ENCODE data around the gene TBC1D22A. TPM values are rescaled to one million over a fixed set of nuclear protein-coding genes. Genes with fewer than 3 reads are reported as not detected.

The TBC1D22A gene
- total RNA-seq, 1 donor from 2014 or later: 34.1 TPM

- H3K4me1 ChIP-seq: peaks cover 4% of the 10 kb centered on the region
- intact Hi-C loops (cut with DNase I): no loop called here
- H3K27me3 ChIP-seq (ENCODE audit: low read depth): no peaks in the 10 kb centered on the region
These were observed 311.7 kb downstream of the TBC1D22A start for GRCh38 chr22:47074105-47074504.

DNA sequence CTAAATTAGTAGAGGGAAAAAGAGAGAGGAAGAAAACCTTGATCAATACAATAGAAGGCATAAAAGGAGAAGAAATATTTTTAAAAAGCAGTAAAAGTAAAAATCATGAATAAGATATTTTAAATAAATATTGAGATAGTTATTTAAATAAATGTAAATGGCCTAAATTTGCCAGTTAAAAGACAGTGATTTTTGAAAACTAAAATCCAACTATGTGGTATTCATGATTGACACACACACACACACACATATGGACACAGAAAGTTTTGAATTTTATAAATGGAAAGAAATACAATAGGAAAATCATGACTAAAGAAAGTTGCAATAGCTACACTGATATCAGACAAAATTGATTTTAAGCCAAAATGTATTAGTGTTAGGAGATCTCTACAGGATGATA lies 313.1 kb downstream of the TBC1D22A start:
- DNase-seq: no peak
- TF ChIP-seq CTCF (IDR thresholded peaks at IDR 0.05): no peak
- Histone ChIP-seq H3K27ac (no peak overlapping the region), H3K4me3 (no peak overlapping the region), H3K9me3 (peaks cover 22% of the 10 kb centered on the region), H3K27me3 (ENCODE audit: low read depth) (no peaks in the 10 kb centered on the region), H3K36me3 (no peaks in the 10 kb centered on the region), H3K4me1 (peaks cover 4% of the 10 kb centered on the region)
- no peak for ATAC-seq
- intact Hi-C loops (cut with DNase I): no loop called here

More at GRCh38 chr22:47074105-47074504, 311.7 kb downstream of the TBC1D22A start:
- Histone ChIP-seq H3K36me3 (no peaks in the 10 kb centered on the region), H3K4me3 (no peak overlapping the region), H3K9me3 (peaks cover 22% of the 10 kb centered on the region), H3K27ac (no peak overlapping the region)
- DNase-seq (no peak), ATAC-seq (no peak)
- no peak for TF ChIP-seq CTCF (IDR thresholded peaks at IDR 0.05)

DNA sequence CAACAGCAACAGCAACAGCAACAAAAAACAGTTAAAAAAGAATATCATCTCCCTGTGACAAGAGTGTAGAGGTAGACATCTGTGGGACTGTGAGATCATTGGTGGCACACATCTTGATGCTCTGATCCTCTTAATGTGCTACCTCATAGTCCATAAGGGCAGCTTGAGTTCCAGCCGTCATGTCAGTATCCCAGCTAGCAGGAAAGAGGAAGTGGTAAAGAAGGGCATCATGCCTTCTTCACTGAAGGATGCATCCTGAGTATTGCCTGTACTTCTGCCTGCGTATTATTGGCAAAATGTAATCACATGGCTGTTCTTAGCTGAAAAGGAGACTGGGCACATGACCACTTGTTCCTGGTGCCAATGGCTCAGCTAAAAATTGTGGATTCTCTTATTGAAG lies 314.3 kb downstream of the TBC1D22A start:
- DNase-seq (no peak), ATAC-seq (no peak)
- no peak overlapping the region for H3K4me3 ChIP-seq
- H3K27me3 ChIP-seq (ENCODE audit: low read depth): no peaks in the 10 kb centered on the region
- no peaks in the 10 kb centered on the region for H3K4me1 ChIP-seq
- TF ChIP-seq CTCF (IDR thresholded peaks at IDR 0.05): no peak
- no peak overlapping the region for H3K27ac ChIP-seq
- peaks cover 22% of the 10 kb centered on the region for H3K9me3 ChIP-seq
- no peaks in the 10 kb centered on the region for H3K36me3 ChIP-seq
- intact Hi-C loops (cut with DNase I): no loop called here

DNA sequence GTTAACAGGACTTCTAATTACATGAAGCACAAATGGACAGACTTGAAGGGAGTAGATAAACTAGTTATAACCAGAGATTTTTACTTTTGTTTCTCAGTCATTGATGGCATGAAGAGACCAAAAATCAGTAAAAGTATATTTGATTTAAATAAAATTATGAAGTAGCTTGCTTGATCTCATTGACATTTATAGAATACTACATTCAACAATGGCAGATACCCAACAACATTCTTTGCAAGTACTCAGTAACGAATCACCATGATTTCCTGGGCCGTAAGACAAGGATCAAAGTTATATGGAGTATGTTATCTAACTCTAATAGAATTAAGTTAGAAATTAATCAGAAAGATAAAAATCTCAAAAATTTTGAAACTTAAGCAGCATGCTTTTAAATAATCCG lies 317.6 kb downstream of the TBC1D22A start:
- Histone ChIP-seq H3K36me3 (no peaks in the 10 kb centered on the region), H3K9me3 (peaks cover 18% of the 10 kb centered on the region), H3K27ac (no peak overlapping the region), H3K4me1 (no peaks in the 10 kb centered on the region), H3K4me3 (no peak overlapping the region), H3K27me3 (ENCODE audit: low read depth) (no peaks in the 10 kb centered on the region)
- no peak for TF ChIP-seq CTCF (IDR thresholded peaks at IDR 0.05)
- intact Hi-C loops (cut with DNase I): no loop called here
- DNase-seq (no peak), ATAC-seq (no peak)

DNA sequence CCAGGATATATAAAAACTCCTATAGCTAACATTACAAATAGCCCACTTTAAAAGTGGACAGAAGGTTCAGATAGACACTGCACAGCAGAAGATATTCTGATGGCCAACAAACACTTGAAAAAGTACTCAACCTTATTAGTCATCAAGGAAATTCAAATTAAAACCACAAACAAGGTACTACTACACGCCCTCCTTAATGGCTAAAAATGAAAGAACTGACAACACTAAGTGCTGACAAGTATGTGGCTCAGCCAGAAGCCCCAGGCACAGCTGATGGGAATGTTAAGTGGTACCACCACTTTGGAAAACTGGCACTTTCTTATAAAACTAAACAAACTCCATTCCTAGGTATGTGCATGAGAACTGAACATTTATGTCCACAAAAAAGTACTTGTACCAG lies 320.1 kb downstream of the TBC1D22A start:
- Histone ChIP-seq H3K4me1 (no peaks in the 10 kb centered on the region), H3K27me3 (ENCODE audit: low read depth) (no peaks in the 10 kb centered on the region), H3K27ac (no peak overlapping the region), H3K36me3 (no peaks in the 10 kb centered on the region), H3K4me3 (no peak overlapping the region), H3K9me3 (no peaks in the 10 kb centered on the region)
- ATAC-seq (no peak), DNase-seq (no peak)
- TF ChIP-seq CTCF (IDR thresholded peaks at IDR 0.05): no peak
- intact Hi-C loops (cut with DNase I): no loop called here

All from lower lobe of right lung (tissue), 2 donors.